Stimulated activated CD8-positive, alpha-beta memory T cell treated with anti-CD3 and anti-CD28 coated beads, Interleukin-7, amount 100 ng/mL, for 1 hour (primary cell): ENCODE data around the gene NAALADL2.

Experiments used
- DNase-seq, 2 donors: peaks; one replicate each; pipeline ENCODE4 v3.0.0-alpha.2; 2020; ENCODE audit warnings: low read depth in 2 of 2

Gene NAALADL2

GRCh38 chr3:175662815-175663214 lies 803.7 kb downstream of the NAALADL2 start:
- DNase-seq = no peak

- DNase-seq = no peak
Observed at GRCh38 chr3:175664911-175665310, 805.8 kb downstream of the NAALADL2 start.

- no peak for DNase-seq
Observed at GRCh38 chr3:175668300-175668699, 809.2 kb downstream of the NAALADL2 start.

DNA sequence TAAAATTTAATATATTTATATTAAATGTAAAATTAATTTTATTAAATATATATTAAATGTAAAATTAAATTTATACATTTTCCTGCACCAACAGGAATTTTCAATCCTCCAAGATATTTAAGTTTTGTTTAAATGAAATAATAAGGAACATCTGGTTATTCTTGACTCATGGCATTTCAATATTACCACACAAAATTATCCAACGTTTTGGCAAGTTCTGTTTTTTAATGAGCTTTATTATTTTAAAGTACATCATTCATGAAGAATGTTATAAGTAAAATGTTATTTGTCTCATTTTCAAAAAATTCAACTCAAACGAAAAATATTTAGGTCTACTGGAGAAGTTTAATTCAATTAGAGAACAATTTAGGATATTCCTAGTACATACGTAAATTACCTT lies 811.4 kb downstream of the NAALADL2 start:
- DNase-seq = no peak

GRCh38 chr3:175672119-175672689 lies 813.1 kb downstream of the NAALADL2 start:
- no peak for DNase-seq

GRCh38 chr3:175679568-175679967 lies 820.4 kb downstream of the NAALADL2 start:
- no peak for DNase-seq

DNA sequence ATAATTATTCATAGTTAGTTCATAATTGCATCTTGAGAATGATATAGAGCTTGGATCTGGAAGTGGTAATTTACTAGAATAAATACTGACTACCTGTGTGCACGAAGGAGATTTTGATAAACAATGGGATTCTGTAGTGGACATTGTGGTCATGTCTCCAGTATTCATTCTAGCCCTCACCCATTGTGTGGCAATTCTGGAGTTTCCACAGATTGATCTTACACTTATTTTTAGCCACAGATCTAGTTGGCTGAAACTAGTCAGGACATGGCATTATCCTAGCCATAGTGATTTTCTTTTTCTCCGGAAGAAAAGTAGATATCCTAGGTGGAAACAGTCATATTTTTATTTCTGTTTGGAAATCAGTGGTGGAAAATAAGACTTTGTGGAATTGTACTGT lies 833.1 kb downstream of the NAALADL2 start:
- no peak for DNase-seq

DNA sequence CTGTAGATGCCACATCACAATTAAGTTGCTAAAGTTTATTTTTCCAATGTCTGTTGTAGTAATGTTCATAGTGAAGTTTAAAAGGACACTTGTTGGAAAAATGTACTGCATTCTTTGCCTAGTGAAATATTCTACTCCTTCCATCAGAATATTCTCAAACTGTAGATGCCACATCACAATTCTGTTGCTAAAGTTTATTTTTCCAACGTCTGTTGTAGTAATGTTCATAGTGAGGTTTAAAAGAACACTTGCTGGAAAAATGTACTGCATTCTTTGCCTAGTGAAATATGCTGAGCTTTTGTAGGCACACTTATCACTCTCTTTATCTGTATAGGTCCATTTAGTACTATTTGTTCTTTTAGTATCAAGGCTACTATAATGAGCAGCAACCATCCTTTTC lies 836.1 kb downstream of the NAALADL2 start:
- no peak for DNase-seq

DNA sequence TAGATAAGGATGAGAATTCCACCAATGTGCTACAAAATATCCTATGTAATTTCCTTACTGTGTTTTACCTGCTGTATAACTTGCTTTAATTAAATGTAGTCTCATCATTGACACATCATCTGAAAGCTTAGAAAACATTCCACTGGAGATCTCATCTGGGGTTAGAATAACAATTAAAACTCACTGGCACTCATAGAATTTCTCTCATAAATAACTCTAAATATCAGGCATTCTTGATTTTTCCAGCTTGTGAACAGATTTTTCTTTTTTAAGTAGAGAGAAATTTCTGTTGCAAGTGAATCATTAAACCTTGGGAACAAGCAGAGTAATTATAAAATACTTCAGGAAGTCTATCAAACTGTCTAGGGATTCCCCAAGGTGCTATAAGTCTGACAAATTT lies 843.8 kb downstream of the NAALADL2 start:
- no peak for DNase-seq

- DNase-seq = no peak
Observed at GRCh38 chr3:175704366-175705055, 845.4 kb downstream of the NAALADL2 start.

- no peak for DNase-seq
Observed at GRCh38 chr3:175713268-175713667, 854.1 kb downstream of the NAALADL2 start.

- no peak for DNase-seq
Observed at GRCh38 chr3:175716446-175716845, 857.3 kb downstream of the NAALADL2 start.

- no peak for DNase-seq
Observed at GRCh38 chr3:175726228-175726627, 867.1 kb downstream of the NAALADL2 start.

DNA sequence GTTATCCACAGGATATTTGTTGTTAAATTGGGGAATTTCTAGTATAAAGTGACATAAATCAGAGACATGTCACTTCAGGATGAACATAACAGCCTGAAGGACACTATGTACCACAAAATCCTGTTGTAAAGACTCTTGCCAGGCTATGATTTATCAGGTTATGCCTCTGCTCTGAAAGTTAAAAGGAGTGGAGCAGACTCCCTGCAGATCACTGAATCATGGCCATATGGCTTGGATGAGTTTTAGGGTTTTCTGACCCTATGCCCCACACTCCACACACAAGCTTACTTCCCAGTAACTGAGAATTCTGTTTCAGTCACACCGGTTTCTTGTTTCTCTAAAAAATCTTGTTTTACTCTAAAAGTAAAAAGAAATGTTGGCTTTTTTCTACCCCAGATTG lies 869.4 kb downstream of the NAALADL2 start:
- DNase-seq = no peak

DNA sequence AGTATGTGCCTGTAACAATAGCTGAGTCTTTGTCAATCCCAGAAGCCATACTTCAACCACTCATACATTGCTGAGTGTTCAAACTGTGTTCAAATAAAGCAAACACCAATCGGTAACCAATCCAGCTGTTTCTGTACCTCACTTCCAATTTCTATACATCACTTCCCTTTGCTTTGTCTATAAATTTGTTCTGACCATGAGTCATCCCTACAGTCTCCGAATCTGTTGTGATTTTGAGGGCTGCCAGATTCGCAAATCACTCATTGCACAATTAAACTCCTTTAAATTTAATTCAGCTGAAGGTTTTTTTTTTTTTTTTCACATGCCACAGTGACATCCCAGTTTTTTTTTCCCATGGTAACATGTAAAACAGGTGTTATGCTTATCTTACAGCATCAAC lies 870.3 kb downstream of the NAALADL2 start:
- no peak for DNase-seq

GRCh38 chr3:175731543-175731942 lies 872.4 kb downstream of the NAALADL2 start:
- DNase-seq = no peak

DNA sequence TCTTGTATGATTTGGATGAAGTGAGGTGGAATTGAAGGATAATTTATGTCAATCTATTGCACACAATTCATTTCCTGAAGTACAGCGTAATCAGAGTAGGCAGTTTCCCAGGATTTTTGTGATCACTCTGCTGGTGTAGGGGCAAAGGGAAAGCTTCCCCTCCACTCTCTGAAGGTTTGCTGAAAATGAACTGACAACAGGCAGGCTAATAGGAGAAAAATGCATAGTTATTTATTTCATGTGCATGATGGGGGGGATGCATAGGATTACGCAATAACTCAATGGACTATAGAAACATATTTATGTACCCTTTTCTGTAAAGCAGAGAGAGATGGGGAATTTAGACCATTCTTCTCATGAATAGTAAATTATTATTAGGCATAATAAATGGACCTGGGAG lies 872.9 kb downstream of the NAALADL2 start:
- no peak for DNase-seq

DNA sequence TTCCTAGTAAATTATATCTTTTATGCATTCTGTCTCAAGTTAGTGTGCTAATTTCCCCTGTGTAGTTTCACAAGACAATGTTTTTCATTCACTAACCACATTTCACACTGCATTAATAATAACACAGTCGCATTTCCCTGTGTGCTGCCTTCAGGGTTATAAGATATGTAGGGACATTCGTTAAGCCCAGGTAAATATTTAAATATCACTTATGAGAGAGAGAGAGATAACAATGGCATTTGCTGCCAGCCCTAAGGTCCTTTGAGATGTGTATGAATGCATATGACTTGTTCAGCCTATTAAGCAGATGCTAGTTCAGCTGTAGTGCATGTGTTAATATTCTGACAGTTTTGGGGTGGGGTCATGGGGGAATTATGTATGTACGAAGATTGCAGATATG lies 876.7 kb downstream of the NAALADL2 start:
- DNase-seq = no peak

DNA sequence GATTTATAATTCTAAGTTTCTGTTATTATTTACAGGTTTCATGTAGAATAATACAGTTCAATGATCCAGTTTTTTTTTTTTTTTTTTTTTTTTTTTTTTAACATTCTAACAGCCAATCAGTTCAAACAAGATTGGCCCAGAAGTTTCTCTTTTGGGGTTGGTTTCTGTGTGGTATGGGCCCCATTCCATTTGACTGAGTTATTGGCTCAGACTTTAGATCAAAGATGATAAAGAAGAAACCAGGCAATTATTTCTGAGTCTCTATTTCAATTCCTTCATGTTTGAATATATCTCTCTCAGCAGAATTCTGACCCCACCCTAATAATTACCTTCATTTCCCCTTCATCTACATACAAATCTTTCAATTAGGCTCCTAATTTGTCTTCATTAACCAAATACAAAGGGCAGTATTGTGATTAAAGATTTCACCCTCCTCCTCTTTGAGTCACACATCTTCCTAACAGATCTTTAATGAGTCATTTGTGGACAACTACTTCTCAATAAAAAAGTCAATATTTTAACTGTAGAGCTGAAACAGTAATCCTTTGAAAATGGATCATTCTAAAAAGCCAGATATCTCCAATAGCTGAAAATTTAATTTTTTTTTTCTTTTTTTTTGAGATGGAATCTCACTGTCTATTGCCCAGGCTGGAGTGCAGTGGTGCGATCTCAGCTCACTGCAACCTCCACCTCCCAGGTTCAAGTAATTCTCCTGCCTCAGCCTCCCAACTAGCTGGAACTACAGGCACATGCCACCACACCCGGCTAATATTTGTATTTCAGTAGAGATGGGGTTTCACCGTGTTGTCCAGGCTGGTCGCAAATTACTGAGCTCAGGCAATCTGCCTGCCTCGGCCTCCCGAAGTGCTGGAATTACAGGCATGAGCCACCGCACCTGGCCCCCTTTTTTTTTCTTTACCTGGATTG lies 878.8 kb downstream of the NAALADL2 start:
- no peak for DNase-seq

DNA sequence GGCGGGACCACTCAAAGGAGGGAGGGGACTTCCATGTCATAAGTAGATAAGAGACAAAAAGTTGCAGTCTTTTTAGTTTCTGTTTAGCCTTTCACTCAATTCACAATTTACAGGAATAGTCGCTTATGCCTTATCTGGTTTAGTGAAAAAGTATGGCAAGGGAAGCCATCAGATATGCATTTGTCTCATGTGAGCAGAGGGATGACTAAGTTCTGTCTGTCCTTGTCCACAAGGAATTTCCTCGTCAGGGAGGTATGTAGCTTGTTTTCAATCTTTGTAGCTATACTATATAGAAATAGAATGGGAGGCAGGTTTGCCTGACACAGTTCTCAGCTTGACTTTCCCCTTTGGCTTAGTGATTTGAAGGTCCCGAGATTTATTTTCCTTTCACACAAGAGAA lies 882.8 kb downstream of the NAALADL2 start:
- no peak for DNase-seq

DNA sequence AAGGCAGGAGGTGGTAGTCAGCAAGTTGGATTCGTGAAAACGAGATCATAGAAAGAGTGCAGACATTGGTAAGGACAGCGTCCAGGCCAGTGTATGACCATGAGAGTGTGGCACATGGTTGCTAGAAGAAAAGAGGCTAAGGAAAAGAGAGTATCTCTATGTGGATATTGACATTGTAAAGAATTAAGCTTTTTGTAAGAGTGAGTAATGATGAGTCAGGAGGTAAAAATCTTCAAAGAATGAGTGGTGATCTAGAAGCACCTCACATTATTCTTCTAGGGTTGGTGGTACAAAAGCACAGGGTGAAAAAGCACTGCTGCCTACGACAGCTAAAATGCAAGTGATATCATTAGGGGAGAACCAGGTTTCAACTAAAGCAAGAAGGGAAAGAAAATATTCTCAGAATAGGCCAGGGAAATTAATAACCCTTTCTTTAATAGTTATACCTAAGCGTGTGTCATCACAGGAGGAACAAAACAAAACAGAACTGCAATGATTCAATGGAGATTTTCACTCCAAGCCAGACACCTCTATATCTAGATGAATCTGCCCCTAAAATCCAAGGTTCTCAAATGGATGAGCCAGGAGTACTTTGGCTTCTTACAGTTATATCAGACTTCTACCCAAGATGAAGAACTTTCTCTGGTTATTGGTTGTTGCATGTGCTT lies 884.7 kb downstream of the NAALADL2 start:
- no peak for DNase-seq

- DNase-seq = no peak
Observed at GRCh38 chr3:175746308-175746707, 887.2 kb downstream of the NAALADL2 start.
